Measurements from ENCODE around the gene MED17. TPM values are rescaled to one million over a fixed set of nuclear protein-coding genes. Genes with fewer than 3 reads are reported as not detected.

MED17 gene
- total and polyA plus RNA-seq, 2 donors, result 26.8 to 27.6 TPM

DNA sequence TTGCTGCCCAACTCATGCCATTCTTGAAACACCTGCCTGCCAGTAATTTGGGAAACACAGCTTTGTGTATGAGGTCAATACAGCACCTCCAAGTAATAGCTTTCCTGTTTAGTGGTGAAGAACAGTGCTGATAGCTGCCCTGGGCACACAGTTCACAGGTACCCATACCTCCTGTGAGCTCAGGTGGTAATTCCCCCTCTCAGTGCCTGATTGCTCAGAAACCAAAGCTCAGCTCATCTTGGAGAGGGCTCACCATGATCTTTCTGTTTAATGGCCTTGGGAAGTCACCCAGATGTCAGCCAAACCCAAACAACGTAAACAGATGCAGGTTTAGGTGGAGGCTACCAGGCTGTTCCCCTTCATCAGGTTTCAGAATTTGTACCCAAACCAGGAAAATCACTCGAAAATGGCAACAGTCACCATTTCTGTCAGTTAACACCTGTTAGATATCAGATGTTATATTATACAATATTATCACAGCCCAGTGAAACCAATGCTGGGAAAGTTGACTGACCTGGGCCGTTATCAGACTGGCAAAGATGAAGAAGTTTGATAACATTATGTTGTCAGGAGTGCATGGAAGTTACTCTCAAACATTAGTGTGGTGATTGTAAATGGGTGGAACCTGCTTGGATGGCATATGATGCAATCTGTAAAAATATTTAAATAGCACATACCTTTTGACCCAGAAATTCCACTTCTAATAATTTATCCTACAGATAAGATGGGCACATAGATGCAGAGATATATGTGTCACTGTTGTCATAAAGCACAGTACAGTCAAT lies 47.5 kb downstream of the MED17 start:
- Histone ChIP-seq H3K4me1 (ENCODE audit: control insufficient read depth in 2 of 2, insufficient read depth in 2 of 2, low read length in 2 of 2) (no peaks in the 10 kb centered on the region), H3K36me3 (ENCODE audit: control insufficient read depth in 2 of 2, insufficient read depth in 2 of 2, low read length in 1 of 2) (no peaks in the 10 kb centered on the region), H3K4me3 (ENCODE audit: low read length in 2 of 2) (no peak overlapping the region), H3K27ac (ENCODE audit: low read depth in 1 of 2, low read length in 1 of 2) (no peak overlapping the region), H3K9me3 (ENCODE audit: control insufficient read depth in 2 of 2, insufficient read depth in 1 of 2, low read length in 1 of 2) (no peaks in the 10 kb centered on the region), H3K27me3 (ENCODE audit: control insufficient read depth in 2 of 2, insufficient read depth in 1 of 2, low read length in 1 of 2) (no peaks in the 10 kb centered on the region)
- no peak for DNase-seq (ENCODE audit: low read depth in 6 of 9, low spot score in 9 of 9)
- WGBS, result 81% methylated on average over 3 of the region's 3 CpGs

GRCh38 chr11:93832780-93833179 lies 48.7 kb downstream of the MED17 start:
- WGBS, result 99% methylated on average over 1 of the region's 1 CpG
- H3K9me3 ChIP-seq (ENCODE audit: control insufficient read depth in 2 of 2, insufficient read depth in 1 of 2, low read length in 1 of 2), result no peaks in the 10 kb centered on the region

DNA sequence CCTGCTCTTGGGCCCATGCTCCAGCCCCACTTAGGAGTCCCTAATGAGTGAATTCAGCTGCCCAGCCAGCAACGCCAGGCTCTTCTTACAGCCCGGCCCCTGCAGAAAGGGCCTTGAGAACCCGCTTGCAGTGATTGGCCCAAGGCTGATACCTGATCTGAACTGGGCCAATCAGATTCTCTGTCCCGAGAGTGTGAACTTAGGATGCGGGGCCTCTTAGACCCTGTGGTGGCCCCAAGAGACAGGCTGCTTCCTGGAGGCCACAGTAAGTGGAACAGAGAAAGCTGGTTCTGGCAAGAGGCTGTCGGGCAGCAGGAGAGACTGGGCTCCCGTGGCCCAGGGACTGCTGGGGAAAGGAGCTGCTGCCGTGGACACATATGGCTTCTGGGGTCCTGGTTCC lies 54.9 kb downstream of the MED17 start:
- Histone ChIP-seq H3K27me3 (ENCODE audit: control insufficient read depth in 2 of 2, insufficient read depth in 1 of 2, low read length in 1 of 2) (no peaks in the 10 kb centered on the region), H3K27ac (ENCODE audit: low read depth in 1 of 2, low read length in 1 of 2) (no peak overlapping the region), H3K4me3 (ENCODE audit: low read length in 2 of 2) (no peak overlapping the region), H3K4me1 (ENCODE audit: control insufficient read depth in 2 of 2, insufficient read depth in 2 of 2, low read length in 2 of 2) (no peaks in the 10 kb centered on the region), H3K36me3 (ENCODE audit: control insufficient read depth in 2 of 2, insufficient read depth in 2 of 2, low read length in 1 of 2) (no peaks in the 10 kb centered on the region), H3K9me3 (ENCODE audit: control insufficient read depth in 2 of 2, insufficient read depth in 1 of 2, low read length in 1 of 2) (no peaks in the 10 kb centered on the region)
- WGBS, result 97% methylated on average over 8 of the region's 8 CpGs
- DNase-seq (ENCODE audit: low read depth in 6 of 9, low spot score in 9 of 9), result no peak

More at GRCh38 chr11:93832780-93833179, 48.7 kb downstream of the MED17 start:
- Histone ChIP-seq H3K4me1 (ENCODE audit: control insufficient read depth in 2 of 2, insufficient read depth in 2 of 2, low read length in 2 of 2) (no peaks in the 10 kb centered on the region), H3K4me3 (ENCODE audit: low read length in 2 of 2) (no peak overlapping the region), H3K36me3 (ENCODE audit: control insufficient read depth in 2 of 2, insufficient read depth in 2 of 2, low read length in 1 of 2) (no peaks in the 10 kb centered on the region), H3K27ac (ENCODE audit: low read depth in 1 of 2, low read length in 1 of 2) (no peak overlapping the region), H3K27me3 (ENCODE audit: control insufficient read depth in 2 of 2, insufficient read depth in 1 of 2, low read length in 1 of 2) (no peaks in the 10 kb centered on the region)
- no peak for DNase-seq (ENCODE audit: low read depth in 6 of 9, low spot score in 9 of 9)

DNA sequence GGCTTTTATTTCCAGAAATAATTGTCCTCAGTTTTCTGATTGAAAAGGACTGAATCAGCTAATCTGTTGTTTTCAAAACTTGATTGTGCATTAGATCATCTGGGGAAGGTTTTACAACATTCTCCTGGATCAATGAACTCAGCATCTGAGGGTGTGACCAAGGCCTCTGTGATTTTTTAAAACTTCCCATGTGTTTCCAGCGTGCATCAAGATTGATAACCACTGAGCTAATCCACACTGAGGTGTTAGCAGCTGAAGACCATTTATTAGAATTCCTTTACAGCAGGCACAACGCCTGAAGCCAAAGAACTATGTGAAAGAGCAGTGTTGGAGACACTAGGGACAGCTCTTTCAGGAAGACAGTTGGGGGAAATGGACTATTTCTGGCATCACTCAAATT lies 56.1 kb downstream of the MED17 start:
- no peaks in the 10 kb centered on the region for H3K4me1 ChIP-seq (ENCODE audit: control insufficient read depth in 2 of 2, insufficient read depth in 2 of 2, low read length in 2 of 2)
- 88% methylated on average over 2 of the region's 2 CpGs for WGBS
- H3K4me3 ChIP-seq (ENCODE audit: low read length in 2 of 2), result no peak overlapping the region
- H3K9me3 ChIP-seq (ENCODE audit: control insufficient read depth in 2 of 2, insufficient read depth in 1 of 2, low read length in 1 of 2), result no peaks in the 10 kb centered on the region
- H3K27ac ChIP-seq (ENCODE audit: low read depth in 1 of 2, low read length in 1 of 2), result no peak overlapping the region
- H3K27me3 ChIP-seq (ENCODE audit: control insufficient read depth in 2 of 2, insufficient read depth in 1 of 2, low read length in 1 of 2), result no peaks in the 10 kb centered on the region
- DNase-seq (ENCODE audit: low read depth in 6 of 9, low spot score in 9 of 9), result no peak
- H3K36me3 ChIP-seq (ENCODE audit: control insufficient read depth in 2 of 2, insufficient read depth in 2 of 2, low read length in 1 of 2), result no peaks in the 10 kb centered on the region

DNA sequence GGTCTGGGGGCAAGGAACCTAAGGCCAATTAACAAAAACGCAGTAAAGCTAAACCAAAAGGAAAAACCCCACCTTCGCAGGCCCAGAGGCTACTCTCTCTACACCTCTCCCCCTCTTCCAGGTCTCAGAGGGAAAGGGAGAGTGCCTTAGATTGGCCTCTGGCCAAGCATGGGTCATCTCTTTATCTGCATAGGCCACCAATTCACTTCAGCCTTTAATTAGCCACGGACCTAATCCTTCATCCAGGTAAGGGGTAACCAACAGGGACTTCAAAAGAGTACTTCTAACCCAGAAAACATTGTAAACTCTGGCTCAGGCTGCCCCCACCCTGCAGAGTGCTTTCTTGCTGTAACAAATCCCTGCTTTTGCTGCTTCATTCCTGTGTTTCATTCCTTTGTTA lies 56.9 kb downstream of the MED17 start:
- no peaks in the 10 kb centered on the region for H3K27me3 ChIP-seq (ENCODE audit: control insufficient read depth in 2 of 2, insufficient read depth in 1 of 2, low read length in 1 of 2)
- DNase-seq (ENCODE audit: low read depth in 6 of 9, low spot score in 9 of 9), result no peak
- no peaks in the 10 kb centered on the region for H3K9me3 ChIP-seq (ENCODE audit: control insufficient read depth in 2 of 2, insufficient read depth in 1 of 2, low read length in 1 of 2)
- no peak overlapping the region for H3K27ac ChIP-seq (ENCODE audit: low read depth in 1 of 2, low read length in 1 of 2)
- no peaks in the 10 kb centered on the region for H3K36me3 ChIP-seq (ENCODE audit: control insufficient read depth in 2 of 2, insufficient read depth in 2 of 2, low read length in 1 of 2)
- H3K4me3 ChIP-seq (ENCODE audit: low read length in 2 of 2), result no peak overlapping the region
- 75% methylated on average over 3 of the region's 3 CpGs for WGBS
- H3K4me1 ChIP-seq (ENCODE audit: control insufficient read depth in 2 of 2, insufficient read depth in 2 of 2, low read length in 2 of 2), result no peaks in the 10 kb centered on the region

GRCh38 chr11:93841446-93841845 lies 57.4 kb downstream of the MED17 start:
- Histone ChIP-seq H3K27ac (ENCODE audit: low read depth in 1 of 2, low read length in 1 of 2) (no peak overlapping the region), H3K4me3 (ENCODE audit: low read length in 2 of 2) (no peak overlapping the region), H3K36me3 (ENCODE audit: control insufficient read depth in 2 of 2, insufficient read depth in 2 of 2, low read length in 1 of 2) (no peaks in the 10 kb centered on the region), H3K27me3 (ENCODE audit: control insufficient read depth in 2 of 2, insufficient read depth in 1 of 2, low read length in 1 of 2) (no peaks in the 10 kb centered on the region), H3K9me3 (ENCODE audit: control insufficient read depth in 2 of 2, insufficient read depth in 1 of 2, low read length in 1 of 2) (no peaks in the 10 kb centered on the region), H3K4me1 (ENCODE audit: control insufficient read depth in 2 of 2, insufficient read depth in 2 of 2, low read length in 2 of 2) (no peaks in the 10 kb centered on the region)
- WGBS, result 95% methylated on average over 2 of the region's 2 CpGs
- DNase-seq (ENCODE audit: low read depth in 6 of 9, low spot score in 9 of 9), result no peak

- Histone ChIP-seq H3K4me1 (ENCODE audit: control insufficient read depth in 2 of 2, insufficient read depth in 2 of 2, low read length in 2 of 2) (no peaks in the 10 kb centered on the region), H3K36me3 (ENCODE audit: control insufficient read depth in 2 of 2, insufficient read depth in 2 of 2, low read length in 1 of 2) (no peaks in the 10 kb centered on the region), H3K4me3 (ENCODE audit: low read length in 2 of 2) (no peak overlapping the region), H3K9me3 (ENCODE audit: control insufficient read depth in 2 of 2, insufficient read depth in 1 of 2, low read length in 1 of 2) (no peaks in the 10 kb centered on the region), H3K27ac (ENCODE audit: low read depth in 1 of 2, low read length in 1 of 2) (no peak overlapping the region), H3K27me3 (ENCODE audit: control insufficient read depth in 2 of 2, insufficient read depth in 1 of 2, low read length in 1 of 2) (no peaks in the 10 kb centered on the region)
- DNase-seq (ENCODE audit: low read depth in 6 of 9, low spot score in 9 of 9), result no peak
- 96% methylated on average over 4 of the region's 4 CpGs for WGBS
Observed at GRCh38 chr11:93842034-93842433, 58.0 kb downstream of the MED17 start.

- Histone ChIP-seq H3K36me3 (ENCODE audit: control insufficient read depth in 2 of 2, insufficient read depth in 2 of 2, low read length in 1 of 2) (no peaks in the 10 kb centered on the region), H3K27me3 (ENCODE audit: control insufficient read depth in 2 of 2, insufficient read depth in 1 of 2, low read length in 1 of 2) (no peaks in the 10 kb centered on the region), H3K9me3 (ENCODE audit: control insufficient read depth in 2 of 2, insufficient read depth in 1 of 2, low read length in 1 of 2) (no peaks in the 10 kb centered on the region), H3K4me1 (ENCODE audit: control insufficient read depth in 2 of 2, insufficient read depth in 2 of 2, low read length in 2 of 2) (no peaks in the 10 kb centered on the region), H3K4me3 (ENCODE audit: low read length in 2 of 2) (no peak overlapping the region), H3K27ac (ENCODE audit: low read depth in 1 of 2, low read length in 1 of 2) (no peak overlapping the region)
- 93% methylated on average over 6 of the region's 6 CpGs for WGBS
- no peak for DNase-seq (ENCODE audit: low read depth in 6 of 9, low spot score in 9 of 9)
Observed at GRCh38 chr11:93842461-93842860, 58.4 kb downstream of the MED17 start.

- H3K4me1 ChIP-seq (ENCODE audit: control insufficient read depth in 2 of 2, insufficient read depth in 2 of 2, low read length in 2 of 2), result no peaks in the 10 kb centered on the region
- 96% methylated on average over 5 of the region's 5 CpGs for WGBS
- H3K4me3 ChIP-seq (ENCODE audit: low read length in 2 of 2), result no peak overlapping the region
- H3K27me3 ChIP-seq (ENCODE audit: control insufficient read depth in 2 of 2, insufficient read depth in 1 of 2, low read length in 1 of 2), result peaks cover 0 to 7% of the 10 kb centered on the region in 2 donors
- no peaks in the 10 kb centered on the region for H3K36me3 ChIP-seq (ENCODE audit: control insufficient read depth in 2 of 2, insufficient read depth in 2 of 2, low read length in 1 of 2)
- no peak overlapping the region for H3K27ac ChIP-seq (ENCODE audit: low read depth in 1 of 2, low read length in 1 of 2)
- H3K9me3 ChIP-seq (ENCODE audit: control insufficient read depth in 2 of 2, insufficient read depth in 1 of 2, low read length in 1 of 2), result no peaks in the 10 kb centered on the region
- DNase-seq (ENCODE audit: low read depth in 6 of 9, low spot score in 9 of 9), result no peak
Observed at GRCh38 chr11:93843906-93844305, 59.8 kb downstream of the MED17 start.
